Type B pancreatic cell (in vitro differentiated cells): ENCODE data around the gene ZBTB21. TPM values are rescaled to one million over a fixed set of nuclear protein-coding genes. Genes with fewer than 3 reads are reported as not detected.
A peak's percentile ranks its signal among the peaks of the same experiment; 100 is the strongest.

Experiments used
- DNase-seq: peaks from one replicate; pipeline ENCODE4 v3.0.0; 2021; ENCODE audit warnings: mixed read lengths; ENCODE audit not compliant: unreplicated experiment; ENCODE audit errors: extremely low spot score
- H3K27ac Mint-ChIP-seq: 2 replicates; pipeline ENCODE4 v1.8.0; 2021; ENCODE audit warnings: mild to moderate bottlenecking, mixed read lengths
- H3K27me3 Mint-ChIP-seq: 2 replicates; pipeline ENCODE4 v1.8.0; 2021; ENCODE audit warnings: mixed read lengths
- H3K36me3 Mint-ChIP-seq: 2 replicates; pipeline ENCODE4 v1.8.0; 2021; ENCODE audit warnings: mixed read lengths
- H3K4me1 Mint-ChIP-seq: one replicate; pipeline ENCODE4 v1.8.0; 2021; ENCODE audit warnings: mixed read lengths; ENCODE audit not compliant: unreplicated experiment
- H3K4me3 Mint-ChIP-seq: 2 replicates; pipeline ENCODE4 v1.8.0; 2021; ENCODE audit warnings: mild to moderate bottlenecking, mixed read lengths
- H3K9me3 Mint-ChIP-seq: 2 replicates; pipeline ENCODE4 v1.8.0; 2021; ENCODE audit warnings: mixed read lengths
- CTCF ChIP-seq: fragments of 200-600 bp; sonication (generic); conservative IDR thresholded peaks from 2 replicates; pipeline ENCODE4 v1.5.0; 2021; ENCODE audit warnings: antibody characterized with exemption, mild to moderate bottlenecking
- total RNA-seq: library from RNA; stranded (reverse); gene quantifications from 2 replicates; pipeline ENCODE4 v1.2.1, GENCODE V29; 2021; ENCODE audit warnings: low replicate concordance

The ZBTB21 gene
- total RNA-seq, 1 donor from 2014 or later = 19.9 TPM

DNA sequence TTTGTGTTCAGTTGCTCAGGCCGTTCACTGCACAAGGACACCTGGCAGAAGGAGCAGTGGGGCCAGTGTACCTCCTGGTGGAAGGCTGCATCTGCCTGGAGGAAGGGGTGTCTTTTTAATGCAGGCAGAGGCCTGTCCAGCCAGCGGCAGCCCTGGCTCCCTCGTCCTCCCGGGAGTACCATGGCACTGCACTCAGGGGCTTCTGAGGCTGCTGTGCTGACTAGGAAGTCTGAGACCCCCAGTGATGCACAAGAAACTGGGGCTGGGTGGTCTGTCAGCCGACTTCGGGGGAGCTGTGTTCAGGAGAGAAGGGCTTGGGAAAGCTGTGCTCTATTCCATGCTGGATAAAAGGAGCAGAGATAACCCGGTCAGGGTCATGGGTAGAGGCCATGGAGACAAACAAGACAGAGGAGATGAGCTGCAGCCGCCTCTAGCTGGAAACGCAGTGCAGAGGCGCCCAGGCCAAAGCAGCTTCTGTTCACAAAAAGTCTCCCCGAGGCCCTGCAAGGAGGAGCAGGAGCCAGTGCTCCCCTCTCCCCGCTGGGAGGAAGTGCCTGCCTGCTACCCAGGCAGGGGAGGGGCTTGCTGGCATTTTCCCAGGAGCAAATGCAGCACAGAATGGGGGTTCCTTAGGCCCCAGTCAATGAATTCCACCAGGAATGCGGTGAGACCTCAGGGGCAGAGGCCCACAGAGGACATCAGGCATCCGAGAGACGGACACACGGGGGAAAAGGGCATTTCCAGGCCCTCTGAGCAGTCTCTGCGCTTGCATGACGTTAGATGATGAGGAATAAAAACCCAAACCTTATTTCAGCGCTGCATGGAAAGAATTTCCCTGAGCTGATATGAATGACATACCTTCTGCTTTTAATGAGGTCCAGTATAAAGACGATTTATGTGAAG lies 39.2 kb downstream of the ZBTB21 start:
- Mint-ChIP-seq H3K9me3 (no peaks in the 10 kb centered on the region), H3K36me3 (no peaks in the 10 kb centered on the region), H3K4me3 (no peak overlapping the region), H3K27ac (no peak overlapping the region), H3K4me1 (peaks cover 44% of the 10 kb centered on the region), H3K27me3 (no peaks in the 10 kb centered on the region)
- DNase-seq = peak; percentile 66
- no peak for TF ChIP-seq CTCF

- Mint-ChIP-seq H3K4me3 (no peak overlapping the region), H3K36me3 (no peaks in the 10 kb centered on the region), H3K9me3 (no peaks in the 10 kb centered on the region), H3K4me1 (peaks cover 49% of the 10 kb centered on the region), H3K27ac (no peak overlapping the region), H3K27me3 (no peaks in the 10 kb centered on the region)
- DNase-seq = no peak
- TF ChIP-seq CTCF = no peak
These were observed 40.1 kb downstream of the ZBTB21 start for GRCh38 chr21:41970106-41970391.

GRCh38 chr21:41967708-41968107 lies 42.5 kb downstream of the ZBTB21 start:
- H3K9me3 Mint-ChIP-seq = no peaks in the 10 kb centered on the region
- H3K36me3 Mint-ChIP-seq = no peaks in the 10 kb centered on the region
- no peak for TF ChIP-seq CTCF
- DNase-seq = peak; percentile 56
- H3K27ac Mint-ChIP-seq = peak overlapping the region; percentile 81
- H3K27me3 Mint-ChIP-seq = no peaks in the 10 kb centered on the region
- no peak overlapping the region for H3K4me3 Mint-ChIP-seq
- H3K4me1 Mint-ChIP-seq = peaks cover 55% of the 10 kb centered on the region

- no peak for TF ChIP-seq CTCF
- Mint-ChIP-seq H3K4me1 (peaks cover 55% of the 10 kb centered on the region), H3K9me3 (no peaks in the 10 kb centered on the region), H3K4me3 (no peak overlapping the region), H3K36me3 (no peaks in the 10 kb centered on the region), H3K27ac (no peak overlapping the region), H3K27me3 (no peaks in the 10 kb centered on the region)
- peak; percentile 47 for DNase-seq
These were observed 43.1 kb downstream of the ZBTB21 start for GRCh38 chr21:41966872-41967621.

DNA sequence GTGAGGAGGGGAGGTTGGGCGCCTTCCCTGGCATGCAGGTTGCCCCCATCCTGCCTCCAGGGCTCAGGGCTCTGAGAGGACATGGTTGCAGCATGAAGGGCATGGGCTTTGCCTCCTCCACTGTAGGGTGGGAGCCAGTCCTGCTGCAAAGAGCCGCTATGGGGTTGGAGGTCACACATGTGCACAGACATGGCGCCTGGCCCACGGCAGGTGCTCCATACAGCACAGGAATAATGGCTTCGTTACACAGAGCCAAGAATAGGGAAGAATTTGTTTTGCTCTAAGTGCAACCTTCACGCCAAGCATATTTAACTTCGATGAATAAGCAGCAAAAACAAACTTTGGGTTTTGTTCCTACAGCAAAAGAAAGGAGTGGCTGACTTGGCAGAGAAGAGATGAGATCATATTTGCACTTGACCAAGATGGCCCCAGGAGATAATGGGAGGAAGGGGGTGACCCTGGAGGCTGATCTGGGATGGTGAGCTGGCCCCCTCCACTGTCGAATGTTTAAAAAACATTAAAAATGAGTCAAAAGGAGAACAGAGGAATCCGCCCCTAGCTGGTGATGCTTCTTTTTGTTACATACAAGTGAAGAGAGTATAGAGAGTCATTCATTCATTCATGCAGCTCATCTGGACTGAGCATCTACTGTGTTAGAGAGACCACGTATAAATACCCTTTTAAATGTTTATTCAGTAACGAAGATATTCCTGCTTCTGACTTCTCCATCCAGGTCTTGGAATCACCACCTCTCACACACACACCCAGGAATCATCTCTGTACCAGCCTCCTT lies 43.9 kb downstream of the ZBTB21 start:
- no peak overlapping the region for H3K4me3 Mint-ChIP-seq
- peaks cover 57% of the 10 kb centered on the region for H3K4me1 Mint-ChIP-seq
- peak; percentile 60 for DNase-seq
- no peaks in the 10 kb centered on the region for H3K36me3 Mint-ChIP-seq
- no peak for TF ChIP-seq CTCF
- H3K27ac Mint-ChIP-seq = no peak overlapping the region
- no peaks in the 10 kb centered on the region for H3K9me3 Mint-ChIP-seq
- no peaks in the 10 kb centered on the region for H3K27me3 Mint-ChIP-seq
